DND-41 (cell line): ENCODE results near the gene CERCAM.

Source experiments
- ATAC-seq: fragments of 200-7000 bp; cut with Tn5 transposase; 3 replicates; pipeline ENCODE4 v1.9.1; 2021; ENCODE audit warnings: low read depth; ENCODE audit not compliant: insufficient read depth
- DNase-seq: peaks from one replicate; pipeline ENCODE4 v3.0.0-alpha.2; 2020
- H2AFZ ChIP-seq: 2 replicates; pipeline ENCODE4 v1.6.0; 2012; ENCODE audit warnings: low read depth, low read length
- H3K27ac ChIP-seq: 2 replicates; pipeline ENCODE4 v1.5.1; 2012; ENCODE audit warnings: low read length, inconsistent platforms
- H3K27me3 ChIP-seq: fragments of 200-600 bp; sonication (generic); 2 replicates; pipeline ENCODE4 v1.6.0; 2012; ENCODE audit warnings: low read length, mild to moderate bottlenecking, inconsistent platforms; ENCODE audit not compliant: insufficient read depth, poor library complexity
- H3K36me3 ChIP-seq: 2 replicates; pipeline ENCODE4 v1.5.1; 2012; ENCODE audit warnings: low read length, inconsistent platforms; ENCODE audit not compliant: insufficient read depth
- H3K4me1 ChIP-seq: 2 replicates; pipeline ENCODE4 v1.5.1; 2012; ENCODE audit warnings: mild to moderate bottlenecking, low read length; ENCODE audit not compliant: insufficient read depth
- H3K4me2 ChIP-seq: 2 replicates; pipeline ENCODE4 v1.6.0; 2012; ENCODE audit warnings: mild to moderate bottlenecking, moderate library complexity, low read length, inconsistent platforms; ENCODE audit not compliant: insufficient read depth
- H3K4me3 ChIP-seq, 2 experiments: fragments of 200-600 bp in 1 of 2; shearing (Covaris generic) in 1 of 2; 2 replicates each; pipeline ENCODE4 v1.5.1; 2012 to 2016; ENCODE audit warnings: inconsistent platforms in 2 of 2, low read length in 2 of 2, mild to moderate bottlenecking in 2 of 2, low read depth in 1 of 2, moderate library complexity in 1 of 2
- H3K79me2 ChIP-seq: 2 replicates; pipeline ENCODE4 v1.6.0; 2012; ENCODE audit warnings: low read length, inconsistent platforms; ENCODE audit not compliant: insufficient read depth
- H3K9ac ChIP-seq: 2 replicates; pipeline ENCODE4 v1.6.0; 2012; ENCODE audit warnings: low read depth, mild to moderate bottlenecking, inconsistent platforms, low read length, moderate library complexity
- H3K9me3 ChIP-seq: 2 replicates; pipeline ENCODE4 v1.5.1; 2012; ENCODE audit warnings: low read length, moderate library complexity, mild to moderate bottlenecking, inconsistent platforms; ENCODE audit not compliant: insufficient read depth, severe bottlenecking
- H4K20me1 ChIP-seq: 2 replicates; pipeline ENCODE4 v1.6.0; 2012; ENCODE audit warnings: low read length; ENCODE audit not compliant: insufficient read depth
- CTCF ChIP-seq: IDR thresholded peaks from 2 replicates; pipeline ENCODE4 v1.5.1; 2012; ENCODE audit warnings: borderline replicate concordance, low read length, moderate library complexity, mild to moderate bottlenecking; ENCODE audit not compliant: poor library complexity, severe bottlenecking; ENCODE audit errors: extremely low read depth
- EZH2 ChIP-seq: IDR thresholded peaks from 3 replicates; pipeline ENCODE4 v1.6.1; 2012; ENCODE audit warnings: borderline replicate concordance, low read depth, mild to moderate bottlenecking, moderate library complexity, low read length, inconsistent platforms; ENCODE audit not compliant: severe bottlenecking

Gene CERCAM

GRCh38 chr9:128431207-128431606, 10.6 kb downstream of the CERCAM start:
- DNase-seq (no peak), ATAC-seq (no peak)

GRCh38 chr9:128434340-128434739, 13.7 kb downstream of the CERCAM start:
- no peak for TF ChIP-seq EZH2
- no peak for TF ChIP-seq CTCF
- ATAC-seq (no peak), DNase-seq (no peak)
- H3K9ac ChIP-seq = no peak overlapping the region
- H3K27me3 ChIP-seq = no peaks in the 10 kb centered on the region
- no peak overlapping the region for H3K4me2 ChIP-seq
- peaks cover 4% of the 10 kb centered on the region for H3K4me1 ChIP-seq
- H3K36me3 ChIP-seq = no peaks in the 10 kb centered on the region
- H4K20me1 ChIP-seq = no peaks in the 10 kb centered on the region
- H3K4me3 ChIP-seq = no peak overlapping the region
- H3K27ac ChIP-seq = no peak overlapping the region
- H3K79me2 ChIP-seq = no peaks in the 10 kb centered on the region
- no peak overlapping the region for H2AFZ ChIP-seq
- no peaks in the 10 kb centered on the region for H3K9me3 ChIP-seq

More at GRCh38 chr9:128431207-128431606, 10.6 kb downstream of the CERCAM start:
- no peaks in the 10 kb centered on the region for H3K4me1 ChIP-seq
- H3K36me3 ChIP-seq = no peaks in the 10 kb centered on the region
- no peaks in the 10 kb centered on the region for H3K9me3 ChIP-seq
- H3K27me3 ChIP-seq = no peaks in the 10 kb centered on the region
- no peak overlapping the region for H3K27ac ChIP-seq
- no peak overlapping the region for H3K9ac ChIP-seq
- no peaks in the 10 kb centered on the region for H4K20me1 ChIP-seq
- no peak for TF ChIP-seq EZH2
- TF ChIP-seq CTCF = no peak
- no peaks in the 10 kb centered on the region for H3K79me2 ChIP-seq
- no peak overlapping the region for H2AFZ ChIP-seq
- H3K4me3 ChIP-seq = no peak overlapping the region
- H3K4me2 ChIP-seq = no peak overlapping the region

- Histone ChIP-seq H4K20me1 (no peaks in the 10 kb centered on the region), H3K4me2 (no peak overlapping the region), H3K9me3 (no peaks in the 10 kb centered on the region), H3K27ac (no peak overlapping the region), H3K9ac (no peak overlapping the region), H3K79me2 (no peaks in the 10 kb centered on the region), H3K4me3 (no peak overlapping the region), H3K4me1 (peaks cover 4% of the 10 kb centered on the region), H2AFZ (no peak overlapping the region), H3K36me3 (no peaks in the 10 kb centered on the region), H3K27me3 (no peaks in the 10 kb centered on the region)
- DNase-seq (no peak), ATAC-seq (no peak)
- no peak for TF ChIP-seq EZH2
- TF ChIP-seq CTCF = no peak
These were observed 15.0 kb downstream of the CERCAM start for GRCh38 chr9:128435611-128436010.
